Brain microvascular endothelial cell (primary cell): ENCODE measurements around the gene OR4D9.

Experiments used
- DNase-seq: peaks from one replicate; pipeline ENCODE4 v3.0.0-alpha.2; 2020
- H3K27ac ChIP-seq: fragments of 250-450 bp; sonication (Bioruptor Pico); 2 replicates; pipeline ENCODE4 v1.5.1; 2020; ENCODE audit warnings: mild to moderate bottlenecking, moderate library complexity
- H3K27me3 ChIP-seq: fragments of 250-450 bp; sonication (Bioruptor Pico); replicated peaks from 2 replicates; pipeline ENCODE4 v1.5.1; 2020; ENCODE audit warnings: mild to moderate bottlenecking
- H3K36me3 ChIP-seq: fragments of 250-450 bp; sonication (Bioruptor Pico); replicated peaks from 2 replicates; pipeline ENCODE4 v1.5.1; 2020; ENCODE audit warnings: mild to moderate bottlenecking
- H3K4me3 ChIP-seq: 2 replicates; pipeline ENCODE4 v1.5.1; 2011; ENCODE audit warnings: low read depth, mild to moderate bottlenecking, control low read depth, low read length, moderate library complexity
- in situ Hi-C: cut with HindIII; loops from 2 replicates; pipeline ENCODE4 v1.10.0; 2017; ENCODE audit warnings: low sequenced_read_pairs, low pct_ligation_motif_present
- TF ChIP-seq, protein P1 (sequence below): IDR thresholded peaks from 2 replicates; pipeline ENCODE4 v1.5.1; 2011; ENCODE audit warnings: low read depth, mild to moderate bottlenecking, moderate library complexity, low read length, control low read depth, inconsistent platforms; ENCODE audit errors: missing control alignments

The OR4D9 gene

DNA sequence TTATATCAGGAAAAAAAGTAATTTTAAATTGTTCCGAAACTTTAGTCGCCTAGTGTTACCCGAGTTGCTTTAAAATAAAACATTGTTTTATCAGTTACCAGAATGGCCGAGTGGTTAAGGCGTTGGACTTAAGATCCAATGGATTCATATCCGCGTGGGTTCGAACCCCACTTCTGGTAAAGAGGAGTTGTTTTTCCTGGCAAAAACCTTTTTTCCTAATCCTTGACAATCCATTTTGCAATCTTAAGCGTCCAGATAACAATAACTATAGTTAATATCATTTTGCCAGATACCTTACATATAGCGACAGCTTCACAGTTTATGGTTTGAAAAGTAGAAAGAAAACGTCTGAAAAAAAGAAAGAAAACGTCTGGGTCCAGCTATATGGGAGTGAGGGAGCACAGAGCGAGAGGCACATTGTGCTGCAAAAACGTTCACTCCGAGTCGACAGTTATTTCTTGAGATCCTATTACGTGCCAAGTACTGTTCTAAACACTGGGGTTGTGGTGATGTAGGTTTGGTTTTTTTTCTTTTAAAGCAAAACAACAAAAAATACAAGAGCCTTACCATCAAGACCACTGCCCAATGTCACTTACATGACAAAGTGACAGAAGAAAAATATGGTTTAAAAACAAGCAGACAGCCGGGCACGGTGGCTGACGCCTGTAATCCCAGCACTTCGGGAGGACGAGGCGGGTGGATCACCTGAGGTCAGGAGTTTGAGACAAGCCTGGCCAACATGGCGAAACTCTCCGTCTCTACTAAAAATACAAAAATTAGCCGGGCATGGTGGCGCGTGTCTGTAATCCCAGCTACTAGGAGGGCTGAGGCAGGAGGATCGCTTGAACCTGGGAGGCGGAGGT lies 40.6 kb downstream of the OR4D9 start:
- no peaks in the 10 kb centered on the region for H3K36me3 ChIP-seq
- in situ Hi-C loops: no loop called here
- H3K4me3 ChIP-seq: peak overlapping the region; percentile 67
- no peaks in the 10 kb centered on the region for H3K27me3 ChIP-seq
- TF ChIP-seq, protein P1, sequence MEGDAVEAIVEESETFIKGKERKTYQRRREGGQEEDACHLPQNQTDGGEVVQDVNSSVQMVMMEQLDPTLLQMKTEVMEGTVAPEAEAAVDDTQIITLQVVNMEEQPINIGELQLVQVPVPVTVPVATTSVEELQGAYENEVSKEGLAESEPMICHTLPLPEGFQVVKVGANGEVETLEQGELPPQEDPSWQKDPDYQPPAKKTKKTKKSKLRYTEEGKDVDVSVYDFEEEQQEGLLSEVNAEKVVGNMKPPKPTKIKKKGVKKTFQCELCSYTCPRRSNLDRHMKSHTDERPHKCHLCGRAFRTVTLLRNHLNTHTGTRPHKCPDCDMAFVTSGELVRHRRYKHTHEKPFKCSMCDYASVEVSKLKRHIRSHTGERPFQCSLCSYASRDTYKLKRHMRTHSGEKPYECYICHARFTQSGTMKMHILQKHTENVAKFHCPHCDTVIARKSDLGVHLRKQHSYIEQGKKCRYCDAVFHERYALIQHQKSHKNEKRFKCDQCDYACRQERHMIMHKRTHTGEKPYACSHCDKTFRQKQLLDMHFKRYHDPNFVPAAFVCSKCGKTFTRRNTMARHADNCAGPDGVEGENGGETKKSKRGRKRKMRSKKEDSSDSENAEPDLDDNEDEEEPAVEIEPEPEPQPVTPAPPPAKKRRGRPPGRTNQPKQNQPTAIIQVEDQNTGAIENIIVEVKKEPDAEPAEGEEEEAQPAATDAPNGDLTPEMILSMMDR: no peak
- peak; percentile 81 for DNase-seq
- peak overlapping the region; percentile 83 for H3K27ac ChIP-seq

DNA sequence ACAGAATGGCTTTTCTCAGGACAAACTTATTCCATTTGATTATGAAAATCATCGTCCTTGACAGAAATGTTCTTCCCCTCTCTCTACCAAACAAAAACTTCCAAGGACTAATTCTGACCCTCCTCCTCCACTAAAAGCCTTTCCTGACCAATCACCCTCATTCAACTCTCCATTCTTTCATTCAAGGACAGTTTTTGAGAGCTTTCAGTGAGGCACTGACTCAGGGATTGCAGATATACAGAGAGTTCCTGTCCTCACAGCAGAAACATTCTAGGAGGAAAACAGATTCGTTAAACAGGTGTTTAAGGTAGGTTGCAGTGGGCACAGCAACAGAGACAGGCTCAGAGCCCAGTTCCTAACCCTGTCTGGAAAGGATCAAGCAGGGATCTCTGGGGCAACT lies 41.5 kb downstream of the OR4D9 start:
- DNase-seq: no peak
- in situ Hi-C loops: no loop called here
- H3K4me3 ChIP-seq: no peak overlapping the region
- TF ChIP-seq, protein P1: no peak
- no peaks in the 10 kb centered on the region for H3K36me3 ChIP-seq
- H3K27me3 ChIP-seq: no peaks in the 10 kb centered on the region
- H3K27ac ChIP-seq: no peak overlapping the region

DNA sequence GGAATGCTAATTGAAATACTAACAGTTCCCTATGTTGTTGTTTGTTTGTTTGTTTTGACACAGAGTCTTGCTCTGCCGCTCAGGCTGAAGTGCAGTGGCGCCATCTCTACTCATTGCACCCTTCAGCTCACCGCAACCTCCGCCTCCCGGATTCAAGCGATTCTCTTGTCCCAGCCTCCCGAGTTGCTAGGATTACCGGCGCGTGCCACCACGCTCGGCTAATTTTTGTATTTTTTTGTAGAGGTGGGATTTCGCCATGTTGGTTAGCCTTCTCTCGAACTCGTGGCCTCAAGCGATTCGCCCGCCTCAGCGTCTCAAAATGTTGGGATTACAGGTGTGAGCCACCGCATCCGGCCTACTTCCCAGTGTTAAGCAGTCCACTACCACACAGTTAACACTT lies 42.0 kb downstream of the OR4D9 start:
- in situ Hi-C loops: no loop called here
- TF ChIP-seq, protein P1: no peak
- no peaks in the 10 kb centered on the region for H3K36me3 ChIP-seq
- H3K27ac ChIP-seq: no peak overlapping the region
- H3K4me3 ChIP-seq: no peak overlapping the region
- DNase-seq: no peak
- no peaks in the 10 kb centered on the region for H3K27me3 ChIP-seq

DNA sequence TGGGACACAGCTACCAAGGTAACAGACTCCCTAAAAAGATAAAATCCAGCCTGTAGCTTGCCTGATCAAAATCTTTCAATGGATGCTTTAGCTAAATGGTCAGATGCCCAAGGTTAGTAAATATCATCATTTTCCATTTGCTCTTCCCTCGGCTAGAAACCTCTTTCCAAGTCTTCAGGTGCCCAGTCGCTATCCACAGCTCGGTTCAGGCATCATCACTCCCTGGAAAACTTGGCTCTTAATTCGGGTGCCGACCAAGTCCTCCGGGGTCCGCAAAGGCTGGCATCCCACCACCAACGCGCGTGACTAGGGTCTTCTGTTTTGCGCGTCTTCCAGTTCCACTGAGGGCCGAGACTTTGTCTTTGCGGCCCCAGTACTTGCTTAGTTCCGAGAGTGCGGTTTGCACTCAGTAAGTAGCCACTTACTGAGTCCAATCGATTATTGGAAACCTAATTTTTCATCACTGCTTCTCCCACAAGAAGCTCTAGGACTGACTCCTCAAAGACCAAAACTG lies 44.3 kb downstream of the OR4D9 start:
- TF ChIP-seq, protein P1: no peak
- peak overlapping the region; percentile 49 for H3K27ac ChIP-seq
- DNase-seq: peak; percentile 16
- no peaks in the 10 kb centered on the region for H3K36me3 ChIP-seq
- H3K4me3 ChIP-seq: peak overlapping the region; percentile 57
- in situ Hi-C loops: no loop called here
- no peaks in the 10 kb centered on the region for H3K27me3 ChIP-seq

DNA sequence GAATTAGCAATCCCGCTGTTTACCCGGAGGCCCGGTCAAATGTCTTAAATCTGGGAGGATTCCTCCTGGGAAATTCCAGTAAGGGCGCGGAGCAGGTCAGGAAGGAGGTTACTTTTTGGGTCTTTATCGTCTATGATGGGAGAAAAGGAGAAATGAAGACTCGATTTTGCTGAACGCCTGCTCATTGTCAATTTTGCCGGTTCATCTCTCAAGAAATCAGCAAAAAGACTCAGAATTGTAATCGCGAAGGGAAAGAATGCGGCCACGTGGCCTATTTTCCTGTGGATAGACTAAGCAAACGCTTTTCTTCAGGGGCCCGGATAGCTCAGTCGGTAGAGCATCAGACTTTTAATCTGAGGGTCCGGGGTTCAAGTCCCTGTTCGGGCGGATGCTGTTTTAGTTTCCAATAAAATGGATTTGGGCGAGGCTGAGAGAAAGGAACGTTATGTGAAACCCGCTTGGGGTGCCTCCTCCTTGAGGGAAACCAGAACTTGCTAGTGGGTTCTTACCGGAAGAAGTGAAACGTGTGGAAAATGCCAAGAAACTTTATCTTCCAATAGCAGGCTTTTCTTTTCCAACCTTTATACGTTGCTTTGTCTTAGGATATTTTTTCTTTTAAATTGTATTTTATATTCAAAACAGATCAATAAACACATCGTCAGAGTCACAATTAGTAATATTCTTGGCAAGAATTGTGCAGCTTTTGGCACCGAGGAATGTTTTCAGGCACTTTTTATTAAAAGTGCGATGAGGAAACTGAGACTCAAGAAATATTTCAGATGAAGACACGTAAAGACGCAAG lies 45.0 kb downstream of the OR4D9 start:
- peak; percentile 84 for DNase-seq
- Histone ChIP-seq H3K36me3 (no peaks in the 10 kb centered on the region), H3K27ac (peak overlapping the region; percentile 49), H3K27me3 (no peaks in the 10 kb centered on the region), H3K4me3 (peak overlapping the region; percentile 57)
- TF ChIP-seq, protein P1: no peak
- in situ Hi-C loops: no loop called here
